HepG2 (cell line): ENCODE measurements around the gene ZNF213. TPM values are rescaled to one million over a fixed set of nuclear protein-coding genes. Genes with fewer than 3 reads are reported as not detected.

ENCODE experiments used
- BCL6 ChIP-seq: IDR thresholded peaks from 2 replicates; pipeline ENCODE4 v1.6.1; 2016; ENCODE audit warnings: missing genetic modification reagents, missing compliant biosample characterization
- CAMTA2 ChIP-seq: sonication (generic); formaldehyde crosslinking; IDR thresholded peaks from 2 replicates; pipeline ENCODE4 v1.4.0; 2020; ENCODE audit warnings: mild to moderate bottlenecking, missing genetic modification reagents, borderline replicate concordance
- CC2D1A ChIP-seq: sonication (generic); formaldehyde crosslinking; IDR thresholded peaks from 2 replicates; pipeline ENCODE4 v1.8.1; 2023; ENCODE audit warnings: mild to moderate bottlenecking, missing genetic modification reagents
- CSRNP1 ChIP-seq: sonication (generic); formaldehyde crosslinking; IDR thresholded peaks from 2 replicates; pipeline ENCODE4 v1.8.1; 2023; ENCODE audit warnings: mild to moderate bottlenecking, missing genetic modification reagents
- EEA1 ChIP-seq: sonication (generic); formaldehyde crosslinking; IDR thresholded peaks from 2 replicates; pipeline ENCODE4 v1.5.1; 2020; ENCODE audit warnings: mild to moderate bottlenecking, missing genetic modification reagents, borderline replicate concordance
- EHMT2 ChIP-seq: fragments of 200-600 bp; sonication (generic); IDR thresholded peaks from 2 replicates; pipeline ENCODE4 v1.7.0; 2017; ENCODE audit warnings: antibody characterized with exemption, low read depth, low read length, borderline replicate concordance
- ESRRA ChIP-seq: sonication (generic); formaldehyde crosslinking; IDR thresholded peaks from 2 replicates; pipeline ENCODE4 v1.5.1; 2020; ENCODE audit warnings: mild to moderate bottlenecking, low read depth, missing genetic modification reagents
- HNF4G ChIP-seq, 2 experiments: sonication (generic) in 1 of 2; formaldehyde crosslinking in 1 of 2; IDR thresholded peaks; 2 replicates each; pipeline versions ENCODE4 v1.4.0 to v1.6.1; 2011 to 2020; ENCODE audit warnings: borderline replicate concordance in 2 of 2, low read depth in 2 of 2, mild to moderate bottlenecking in 2 of 2, low read length in 1 of 2, missing genetic modification reagents in 1 of 2, moderate library complexity in 1 of 2
- IKZF5 ChIP-seq: IDR thresholded peaks from 2 replicates; pipeline ENCODE4 v1.6.1; 2018; ENCODE audit warnings: missing genetic modification reagents, mild to moderate bottlenecking, missing compliant biosample characterization
- KLF16 ChIP-seq, 2 experiments: sonication (generic) in 1 of 2; formaldehyde crosslinking in 1 of 2; IDR thresholded peaks; 2 replicates each; pipeline versions ENCODE4 v1.6.1 to v1.8.0; 2016 to 2023; ENCODE audit warnings: missing genetic modification reagents in 2 of 2, missing compliant biosample characterization in 1 of 2
- PAWR ChIP-seq: sonication (generic); formaldehyde crosslinking; IDR thresholded peaks from 2 replicates; pipeline ENCODE4 v1.4.0; 2020; ENCODE audit warnings: missing genetic modification reagents, mild to moderate bottlenecking, borderline replicate concordance
- SRSF9 ChIP-seq: fragments of 200-400 bp; formaldehyde crosslinking; IDR thresholded peaks from 2 replicates; pipeline ENCODE4 v1.6.1; 2018; ENCODE audit warnings: borderline replicate concordance, mild to moderate bottlenecking, low read depth, low read length; ENCODE audit not compliant: insufficient read depth, poor library complexity, severe bottlenecking
- ZFP62 ChIP-seq: sonication (generic); formaldehyde crosslinking; IDR thresholded peaks from 2 replicates; pipeline ENCODE4 v1.4.0; 2020; ENCODE audit warnings: missing genetic modification reagents
- ZNF121 ChIP-seq: sonication (generic); formaldehyde crosslinking; IDR thresholded peaks from 2 replicates; pipeline ENCODE4 v1.5.0; 2020; ENCODE audit warnings: mild to moderate bottlenecking, missing genetic modification reagents
- ZNF253 ChIP-seq: sonication (generic); formaldehyde crosslinking; IDR thresholded peaks from 2 replicates; pipeline ENCODE4 v1.8.0; 2022; ENCODE audit warnings: mild to moderate bottlenecking, missing genetic modification reagents, borderline replicate concordance
- ZNF451 ChIP-seq: sonication (generic); formaldehyde crosslinking; IDR thresholded peaks from 2 replicates; pipeline ENCODE4 v1.5.0; 2020; ENCODE audit warnings: mild to moderate bottlenecking, missing genetic modification reagents
- ZNF547 ChIP-seq: sonication (generic); formaldehyde crosslinking; IDR thresholded peaks from 2 replicates; pipeline ENCODE4 v1.5.1; 2020; ENCODE audit warnings: mild to moderate bottlenecking, missing genetic modification reagents
- ZNF589 ChIP-seq: sonication (generic); formaldehyde crosslinking; conservative IDR thresholded peaks from 2 replicates; pipeline ENCODE4 v1.8.0; 2022; ENCODE audit warnings: mild to moderate bottlenecking, moderate library complexity, missing genetic modification reagents
- ZNF7 ChIP-seq: IDR thresholded peaks from 2 replicates; pipeline ENCODE4 v1.6.1; 2016; ENCODE audit warnings: missing biosample characterization, missing genetic modification reagents
- ZNF737 ChIP-seq: sonication (generic); formaldehyde crosslinking; IDR thresholded peaks from 2 replicates; pipeline ENCODE4 v1.5.0; 2020; ENCODE audit warnings: missing genetic modification reagents, mild to moderate bottlenecking, borderline replicate concordance
- ZNF777 ChIP-seq: sonication (generic); formaldehyde crosslinking; IDR thresholded peaks from 2 replicates; pipeline ENCODE4 v1.4.0; 2020; ENCODE audit warnings: missing genetic modification reagents
- polyA plus RNA-seq, 8 experiments: library from polyadenylated mRNA; depleted of rRNA in 3 of 8; stranded (reverse) in 7 of 8; unstranded in 1 of 8; fragments of >200 nt; fragmentation: Illumina TruSeq in 4 of 8; extraction: Trizol in 4 of 8; gene quantifications; 2 replicates each; pipeline versions ENCODE4 v1.2.1 to v1.2.3, GENCODE V29; 2011 to 2016; ENCODE audit warnings: low read depth in 4 of 8, missing spikeins in 1 of 8, mixed read lengths in 1 of 8; ENCODE audit not compliant: insufficient read depth in 1 of 8
- total RNA-seq, 5 experiments: library from RNA; depleted of rRNA; stranded (reverse); fragments of >200 nt; fragmentation: Illumina TruSeq; extraction: Trizol; gene quantifications; 2 replicates each; pipeline ENCODE4 v1.2.3, GENCODE V29; 2016; ENCODE audit warnings: low read depth in 1 of 5
- TF ChIP-seq, protein P1 (sequence below): sonication (generic); formaldehyde crosslinking; IDR thresholded peaks from 2 replicates; pipeline ENCODE4 v1.9.0; 2021; ENCODE audit warnings: missing genetic modification reagents, mild to moderate bottlenecking, borderline replicate concordance
- TF ChIP-seq, protein P2 (sequence below): sonication (generic); formaldehyde crosslinking; IDR thresholded peaks from 2 replicates; pipeline ENCODE4 v1.4.0; 2020; ENCODE audit warnings: low read depth, mild to moderate bottlenecking, missing genetic modification reagents

ZNF213 gene
- total and polyA plus RNA-seq, 2 of the 13 experiments (the other 11 are each of a cell fraction or from before 2014, with no cell fraction given) = 0.59 to 0.97 TPM

DNA sequence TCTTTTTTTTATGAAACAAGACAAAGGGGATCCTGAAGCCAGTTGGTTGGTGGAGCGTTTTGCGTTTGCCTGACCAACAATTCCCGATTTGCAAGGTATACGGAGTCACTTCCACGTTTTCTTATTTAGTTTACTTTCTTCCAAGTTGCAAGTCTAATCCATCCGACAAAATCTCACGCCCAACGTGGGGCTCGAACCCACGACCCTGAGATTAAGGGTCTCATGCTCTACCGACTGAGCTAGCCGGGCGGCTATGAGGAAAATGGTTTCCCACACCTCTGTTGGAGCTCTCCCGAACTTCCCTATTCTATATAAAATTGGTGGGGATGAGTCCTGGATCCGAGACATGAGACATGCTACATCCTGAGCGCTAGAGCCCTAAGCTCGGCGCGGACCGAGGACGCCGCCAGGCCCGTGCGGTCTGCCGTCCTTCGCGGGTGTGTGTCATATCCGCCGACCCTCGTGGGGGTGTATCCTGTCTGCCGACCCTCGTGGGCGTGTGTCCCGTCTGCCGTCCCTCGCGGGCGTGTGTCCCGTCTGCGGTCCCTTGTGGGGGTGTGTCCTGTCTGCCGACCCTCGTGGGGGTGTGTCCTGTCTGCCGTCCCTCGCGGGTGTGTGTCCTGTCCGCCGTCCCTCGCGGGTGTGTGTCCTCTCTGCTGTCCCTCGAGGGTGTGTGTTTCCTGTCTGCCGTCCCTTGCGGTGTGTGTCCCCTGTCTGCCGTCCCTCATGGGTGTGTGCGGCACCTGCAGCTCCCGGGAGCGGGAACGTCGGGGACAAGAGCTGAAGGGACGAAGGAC is 22.6 kb downstream of the ZNF213 start (continued):
- TF ChIP-seq CSRNP1 (CRISPR knock-in tag) (no peak), ZNF121 (no peak), ZNF547 (CRISPR knock-in tag) (peak; percentile 68; the same call in 1 of the 2 replicates), ZNF253 (CRISPR knock-in tag) (no peak), ZNF737 (no peak), HNF4G (IDR thresholded peaks at IDR 0.05; ENCODE audit: borderline replicate concordance, low read depth, low read length) (no peak), HNF4G (CRISPR knock-in tag; IDR thresholded peaks at IDR 0.05; ENCODE audit: borderline replicate concordance, low read depth) (no peak), ZNF589 (CRISPR knock-in tag) (no peak; the same call in 1 of the 2 replicates), BCL6 (CRISPR knock-in tag) (no peak), EHMT2 (no peak), CC2D1A (no peak), SRSF9 (no peak), PAWR (CRISPR knock-in tag) (no peak), ZNF451 (no peak), IKZF5 (CRISPR knock-in tag) (peak; percentile 67; the same call in 1 of the 2 replicates), CAMTA2 (peak; percentile 94), EEA1 (CRISPR knock-in tag) (no peak), ESRRA (no peak), KLF16 (CRISPR knock-in tag; IDR thresholded peaks at IDR 0.05) (no peak; a peak in 2 of 4 replicates), ZNF777 (CRISPR knock-in tag) (peak; percentile 91), ZNF7 (no peak), ZFP62 (CRISPR knock-in tag) (no peak)
- TF ChIP-seq, protein P1, sequence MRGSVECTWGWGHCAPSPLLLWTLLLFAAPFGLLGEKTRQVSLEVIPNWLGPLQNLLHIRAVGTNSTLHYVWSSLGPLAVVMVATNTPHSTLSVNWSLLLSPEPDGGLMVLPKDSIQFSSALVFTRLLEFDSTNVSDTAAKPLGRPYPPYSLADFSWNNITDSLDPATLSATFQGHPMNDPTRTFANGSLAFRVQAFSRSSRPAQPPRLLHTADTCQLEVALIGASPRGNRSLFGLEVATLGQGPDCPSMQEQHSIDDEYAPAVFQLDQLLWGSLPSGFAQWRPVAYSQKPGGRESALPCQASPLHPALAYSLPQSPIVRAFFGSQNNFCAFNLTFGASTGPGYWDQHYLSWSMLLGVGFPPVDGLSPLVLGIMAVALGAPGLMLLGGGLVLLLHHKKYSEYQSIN (CRISPR knock-in tag) = no peak
- TF ChIP-seq, protein P2, sequence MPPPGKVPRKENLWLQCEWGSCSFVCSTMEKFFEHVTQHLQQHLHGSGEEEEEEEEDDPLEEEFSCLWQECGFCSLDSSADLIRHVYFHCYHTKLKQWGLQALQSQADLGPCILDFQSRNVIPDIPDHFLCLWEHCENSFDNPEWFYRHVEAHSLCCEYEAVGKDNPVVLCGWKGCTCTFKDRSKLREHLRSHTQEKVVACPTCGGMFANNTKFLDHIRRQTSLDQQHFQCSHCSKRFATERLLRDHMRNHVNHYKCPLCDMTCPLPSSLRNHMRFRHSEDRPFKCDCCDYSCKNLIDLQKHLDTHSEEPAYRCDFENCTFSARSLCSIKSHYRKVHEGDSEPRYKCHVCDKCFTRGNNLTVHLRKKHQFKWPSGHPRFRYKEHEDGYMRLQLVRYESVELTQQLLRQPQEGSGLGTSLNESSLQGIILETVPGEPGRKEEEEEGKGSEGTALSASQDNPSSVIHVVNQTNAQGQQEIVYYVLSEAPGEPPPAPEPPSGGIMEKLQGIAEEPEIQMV (CRISPR knock-in tag) = no peak
